Neural cell (in vitro differentiated cells): ENCODE data around the gene GSE1. TPM values are rescaled to one million over a fixed set of nuclear protein-coding genes. Genes with fewer than 3 reads are reported as not detected.

ENCODE experiments used
- H2AFZ ChIP-seq: fragments of 200-600, 300-800 bp; sonication (generic), shearing (Covaris generic); 2 replicates; pipeline ENCODE4 v1.6.0; 2014; ENCODE audit warnings: low read depth, mild to moderate bottlenecking, antibody characterized with exemption, low read length, moderate library complexity
- H3F3A ChIP-seq: fragments of 200-600 bp; shearing (Covaris generic); 2 replicates; pipeline ENCODE4 v1.6.1; 2016; ENCODE audit warnings: mild to moderate bottlenecking, moderate library complexity, mixed read lengths, antibody characterized with exemption, low read length; ENCODE audit not compliant: insufficient read depth, poor library complexity, severe bottlenecking
- H3K27ac ChIP-seq: fragments of 200-600, 300-800 bp; sonication (generic), shearing (Covaris generic); 2 replicates; pipeline ENCODE4 v1.5.1; 2014; ENCODE audit warnings: mild to moderate bottlenecking, low read length, moderate library complexity
- H3K27me3 ChIP-seq: fragments of 300-800, 200-600 bp; sonication (generic), shearing (Covaris generic); 2 replicates; pipeline ENCODE4 v1.6.0; 2014; ENCODE audit warnings: mild to moderate bottlenecking, low read depth, low read length, moderate library complexity; ENCODE audit not compliant: insufficient read depth
- H3K36me3 ChIP-seq: fragments of 300-800, 200-600 bp; sonication (generic), shearing (Covaris generic); 2 replicates; pipeline ENCODE4 v1.5.1; 2014; ENCODE audit warnings: mild to moderate bottlenecking, antibody characterized with exemption, low read length, moderate library complexity; ENCODE audit not compliant: insufficient read depth
- H3K4me2 ChIP-seq: fragments of 300-800, 200-600 bp; sonication (generic), shearing (Covaris generic); 2 replicates; pipeline ENCODE4 v1.6.0; 2014; ENCODE audit warnings: mild to moderate bottlenecking, low read length
- H3K4me3 ChIP-seq: fragments of 300-800, 200-600 bp; sonication (generic), shearing (Covaris generic); 2 replicates; pipeline ENCODE4 v1.5.1; 2014; ENCODE audit warnings: mild to moderate bottlenecking, low read length, moderate library complexity
- H3K79me2 ChIP-seq: fragments of 200-600 bp; shearing (Covaris generic); replicated peaks from 2 replicates; pipeline ENCODE4 v1.6.0; 2014; ENCODE audit warnings: mild to moderate bottlenecking, low read length, moderate library complexity; ENCODE audit not compliant: insufficient read depth
- H3K9ac ChIP-seq: fragments of 300-800, 200-600 bp; sonication (generic), shearing (Covaris generic); 2 replicates; pipeline ENCODE4 v1.6.1; 2016; ENCODE audit warnings: mild to moderate bottlenecking, low read length, mixed read lengths
- H3K9me2 ChIP-seq: fragments of 200-600 bp; shearing (Covaris generic); 2 replicates; pipeline ENCODE4 v1.6.1; 2016; ENCODE audit warnings: mild to moderate bottlenecking, low read length, mixed read lengths; ENCODE audit not compliant: insufficient read depth
- H3K9me3 ChIP-seq: fragments of 200-600, 300-800 bp; sonication (generic), shearing (Covaris generic); 2 replicates; pipeline ENCODE4 v1.6.1; 2016; ENCODE audit warnings: mild to moderate bottlenecking, mixed run types, low read length, moderate library complexity, mixed read lengths
- H4K20me1 ChIP-seq: fragments of 200-600 bp; shearing (Covaris generic); 2 replicates; pipeline ENCODE4 v1.6.1; 2016; ENCODE audit warnings: mild to moderate bottlenecking, mixed run types; ENCODE audit not compliant: insufficient read depth
- EP300 ChIP-seq: fragments of 450-650 bp; conservative IDR thresholded peaks from 2 replicates; pipeline ENCODE4 v1.6.1; 2014; ENCODE audit warnings: antibody characterized with exemption, mild to moderate bottlenecking, moderate library complexity; ENCODE audit not compliant: poor library complexity, severe bottlenecking
- EZH2 ChIP-seq: fragments of 200-600, 300-800 bp; shearing (Covaris generic), sonication (generic); IDR thresholded peaks from 2 replicates; pipeline ENCODE4 v1.6.1; 2014; ENCODE audit warnings: antibody characterized with exemption, low read length, borderline replicate concordance, mild to moderate bottlenecking; ENCODE audit not compliant: insufficient read depth, poor library complexity, severe bottlenecking
- MXI1 ChIP-seq: fragments of 450-650 bp; conservative IDR thresholded peaks from 2 replicates; pipeline ENCODE4 v1.6.1; 2014; ENCODE audit warnings: antibody characterized with exemption, mild to moderate bottlenecking; ENCODE audit not compliant: poor library complexity, severe bottlenecking
- POLR2AphosphoS5 ChIP-seq: IDR thresholded peaks from 2 replicates; pipeline ENCODE4 v1.6.1; 2012
- RAD21 ChIP-seq: fragments of 450-650 bp; conservative IDR thresholded peaks from 2 replicates; pipeline ENCODE4 v1.6.1; 2014; ENCODE audit warnings: antibody characterized with exemption, mild to moderate bottlenecking, moderate library complexity
- SMC3 ChIP-seq: fragments of 450-650 bp; conservative IDR thresholded peaks from 2 replicates; pipeline ENCODE4 v1.6.1; 2014; ENCODE audit warnings: antibody characterized with exemption, mild to moderate bottlenecking, moderate library complexity; ENCODE audit not compliant: poor library complexity
- TAF1 ChIP-seq: IDR thresholded peaks from 2 replicates; pipeline ENCODE4 v1.6.1; 2012; ENCODE audit warnings: low read depth
- polyA plus RNA-seq: library from polyadenylated mRNA; depleted of rRNA; stranded (reverse); fragments of >200 nt; gene quantifications from 2 replicates; pipeline ENCODE4 v1.2.3, GENCODE V29; 2014
- TF ChIP-seq, protein P1 (sequence below): IDR thresholded peaks from 2 replicates; pipeline ENCODE4 v1.6.1; 2012; ENCODE audit warnings: borderline replicate concordance
- TF ChIP-seq, protein P2 (sequence below): fragments of 450-650 bp; IDR thresholded peaks from 2 replicates; pipeline ENCODE4 v1.5.1; 2014; ENCODE audit warnings: antibody characterized with exemption, mild to moderate bottlenecking, moderate library complexity; ENCODE audit not compliant: poor library complexity, severe bottlenecking

The GSE1 gene
- polyA plus RNA-seq, 1 donor from 2014 or later = 35.6 TPM

DNA sequence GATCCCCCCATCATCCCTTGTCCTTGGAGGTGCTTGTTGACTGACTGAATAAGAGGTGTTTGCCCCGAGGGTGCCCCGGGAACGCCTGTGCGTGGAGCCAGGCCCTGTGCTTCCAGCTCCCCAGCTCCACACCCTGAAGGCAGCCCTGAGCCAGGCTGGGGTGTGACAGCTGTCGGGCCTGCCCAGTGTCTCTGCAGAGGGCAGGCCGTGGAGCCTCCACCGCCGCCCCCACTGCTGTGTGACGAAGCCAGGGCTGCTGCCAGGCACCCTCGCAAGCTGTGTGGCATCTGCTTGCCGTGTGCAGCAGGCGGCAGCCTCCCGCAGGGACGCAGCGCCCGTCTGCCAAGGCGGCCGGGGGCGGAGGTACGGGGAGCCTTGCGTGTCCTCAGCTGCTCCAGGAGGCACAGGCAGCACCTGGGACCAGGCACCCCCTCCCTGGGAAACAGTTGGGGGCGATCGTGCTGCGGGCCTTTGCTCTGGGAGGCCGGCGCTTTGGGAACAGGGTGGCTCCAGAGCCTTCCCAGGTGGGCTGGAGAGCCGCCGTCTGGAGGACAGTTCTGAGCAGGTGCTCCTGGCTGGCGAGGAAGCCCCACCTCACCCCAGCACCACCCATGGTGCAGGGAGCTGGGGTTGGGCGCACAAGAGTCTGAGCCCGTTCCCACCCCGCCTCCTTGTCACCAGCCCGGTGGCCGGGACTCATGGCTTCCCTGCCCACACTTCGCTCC, 26.6 kb downstream of the GSE1 start:
- H3K4me3 ChIP-seq = no peak overlapping the region
- no peak overlapping the region for H3K4me2 ChIP-seq
- no peaks in the 10 kb centered on the region for H3K27me3 ChIP-seq
- no peak for TF ChIP-seq MXI1
- TF ChIP-seq, protein P1, sequence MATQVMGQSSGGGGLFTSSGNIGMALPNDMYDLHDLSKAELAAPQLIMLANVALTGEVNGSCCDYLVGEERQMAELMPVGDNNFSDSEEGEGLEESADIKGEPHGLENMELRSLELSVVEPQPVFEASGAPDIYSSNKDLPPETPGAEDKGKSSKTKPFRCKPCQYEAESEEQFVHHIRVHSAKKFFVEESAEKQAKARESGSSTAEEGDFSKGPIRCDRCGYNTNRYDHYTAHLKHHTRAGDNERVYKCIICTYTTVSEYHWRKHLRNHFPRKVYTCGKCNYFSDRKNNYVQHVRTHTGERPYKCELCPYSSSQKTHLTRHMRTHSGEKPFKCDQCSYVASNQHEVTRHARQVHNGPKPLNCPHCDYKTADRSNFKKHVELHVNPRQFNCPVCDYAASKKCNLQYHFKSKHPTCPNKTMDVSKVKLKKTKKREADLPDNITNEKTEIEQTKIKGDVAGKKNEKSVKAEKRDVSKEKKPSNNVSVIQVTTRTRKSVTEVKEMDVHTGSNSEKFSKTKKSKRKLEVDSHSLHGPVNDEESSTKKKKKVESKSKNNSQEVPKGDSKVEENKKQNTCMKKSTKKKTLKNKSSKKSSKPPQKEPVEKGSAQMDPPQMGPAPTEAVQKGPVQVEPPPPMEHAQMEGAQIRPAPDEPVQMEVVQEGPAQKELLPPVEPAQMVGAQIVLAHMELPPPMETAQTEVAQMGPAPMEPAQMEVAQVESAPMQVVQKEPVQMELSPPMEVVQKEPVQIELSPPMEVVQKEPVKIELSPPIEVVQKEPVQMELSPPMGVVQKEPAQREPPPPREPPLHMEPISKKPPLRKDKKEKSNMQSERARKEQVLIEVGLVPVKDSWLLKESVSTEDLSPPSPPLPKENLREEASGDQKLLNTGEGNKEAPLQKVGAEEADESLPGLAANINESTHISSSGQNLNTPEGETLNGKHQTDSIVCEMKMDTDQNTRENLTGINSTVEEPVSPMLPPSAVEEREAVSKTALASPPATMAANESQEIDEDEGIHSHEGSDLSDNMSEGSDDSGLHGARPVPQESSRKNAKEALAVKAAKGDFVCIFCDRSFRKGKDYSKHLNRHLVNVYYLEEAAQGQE = no peak
- TF ChIP-seq TAF1 = no peak
- TF ChIP-seq, protein P2, sequence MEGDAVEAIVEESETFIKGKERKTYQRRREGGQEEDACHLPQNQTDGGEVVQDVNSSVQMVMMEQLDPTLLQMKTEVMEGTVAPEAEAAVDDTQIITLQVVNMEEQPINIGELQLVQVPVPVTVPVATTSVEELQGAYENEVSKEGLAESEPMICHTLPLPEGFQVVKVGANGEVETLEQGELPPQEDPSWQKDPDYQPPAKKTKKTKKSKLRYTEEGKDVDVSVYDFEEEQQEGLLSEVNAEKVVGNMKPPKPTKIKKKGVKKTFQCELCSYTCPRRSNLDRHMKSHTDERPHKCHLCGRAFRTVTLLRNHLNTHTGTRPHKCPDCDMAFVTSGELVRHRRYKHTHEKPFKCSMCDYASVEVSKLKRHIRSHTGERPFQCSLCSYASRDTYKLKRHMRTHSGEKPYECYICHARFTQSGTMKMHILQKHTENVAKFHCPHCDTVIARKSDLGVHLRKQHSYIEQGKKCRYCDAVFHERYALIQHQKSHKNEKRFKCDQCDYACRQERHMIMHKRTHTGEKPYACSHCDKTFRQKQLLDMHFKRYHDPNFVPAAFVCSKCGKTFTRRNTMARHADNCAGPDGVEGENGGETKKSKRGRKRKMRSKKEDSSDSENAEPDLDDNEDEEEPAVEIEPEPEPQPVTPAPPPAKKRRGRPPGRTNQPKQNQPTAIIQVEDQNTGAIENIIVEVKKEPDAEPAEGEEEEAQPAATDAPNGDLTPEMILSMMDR = no peak
- no peak for TF ChIP-seq EZH2
- TF ChIP-seq POLR2AphosphoS5 = no peak
- no peak for TF ChIP-seq RAD21
- TF ChIP-seq EP300 = no peak
- TF ChIP-seq SMC3 = no peak
- peaks cover 15% of the 10 kb centered on the region for H3K79me2 ChIP-seq
- no peak overlapping the region for H3K27ac ChIP-seq
- H3K36me3 ChIP-seq = no peaks in the 10 kb centered on the region
- no peaks in the 10 kb centered on the region for H3K9me3 ChIP-seq
- no peak overlapping the region for H3K9ac ChIP-seq
- H4K20me1 ChIP-seq = peaks cover 4% of the 10 kb centered on the region
- no peak overlapping the region for H2AFZ ChIP-seq
- no peaks in the 10 kb centered on the region for H3K9me2 ChIP-seq
- no peaks in the 10 kb centered on the region for H3F3A ChIP-seq

DNA sequence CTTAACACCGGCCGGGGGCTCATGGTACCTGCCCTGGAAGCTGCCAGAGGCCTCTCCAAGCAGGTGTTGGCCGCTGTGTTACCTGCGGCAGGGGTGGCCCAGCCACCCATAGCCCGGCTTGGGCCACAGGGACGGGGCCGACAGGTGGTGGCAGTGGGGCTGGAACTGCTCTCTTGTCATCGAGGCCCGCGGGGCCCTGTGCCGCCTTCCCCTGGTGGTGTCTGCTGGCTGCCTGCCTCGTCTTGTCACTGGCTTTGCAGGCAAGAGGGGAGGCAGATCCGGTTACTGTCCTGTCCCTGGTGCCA, 27.1 kb downstream of the GSE1 start:
- Histone ChIP-seq H3K9me2 (no peaks in the 10 kb centered on the region), H3K4me3 (no peak overlapping the region), H4K20me1 (peaks cover 4% of the 10 kb centered on the region), H3K79me2 (peaks cover 16% of the 10 kb centered on the region), H3K4me2 (no peak overlapping the region), H3K9ac (no peak overlapping the region), H3F3A (no peaks in the 10 kb centered on the region), H3K9me3 (no peaks in the 10 kb centered on the region), H2AFZ (no peak overlapping the region), H3K27ac (no peak overlapping the region), H3K36me3 (no peaks in the 10 kb centered on the region), H3K27me3 (no peaks in the 10 kb centered on the region)
- TF ChIP-seq TAF1 (no peak), RAD21 (no peak), SMC3 (no peak), POLR2AphosphoS5 (no peak), EP300 (no peak), MXI1 (no peak), EZH2 (no peak)
- TF ChIP-seq, protein P2 = no peak
- TF ChIP-seq, protein P1 = no peak
